Left hindlimb (tissue), 1 donor: ENCODE data around the gene MYEOV.
A peak's percentile ranks its signal among the peaks of the same experiment; 100 is the strongest.

Source experiments
- DNase-seq: peaks from one replicate; pipeline ENCODE4 v3.0.0-alpha.2; 2018

The MYEOV gene

DNA sequence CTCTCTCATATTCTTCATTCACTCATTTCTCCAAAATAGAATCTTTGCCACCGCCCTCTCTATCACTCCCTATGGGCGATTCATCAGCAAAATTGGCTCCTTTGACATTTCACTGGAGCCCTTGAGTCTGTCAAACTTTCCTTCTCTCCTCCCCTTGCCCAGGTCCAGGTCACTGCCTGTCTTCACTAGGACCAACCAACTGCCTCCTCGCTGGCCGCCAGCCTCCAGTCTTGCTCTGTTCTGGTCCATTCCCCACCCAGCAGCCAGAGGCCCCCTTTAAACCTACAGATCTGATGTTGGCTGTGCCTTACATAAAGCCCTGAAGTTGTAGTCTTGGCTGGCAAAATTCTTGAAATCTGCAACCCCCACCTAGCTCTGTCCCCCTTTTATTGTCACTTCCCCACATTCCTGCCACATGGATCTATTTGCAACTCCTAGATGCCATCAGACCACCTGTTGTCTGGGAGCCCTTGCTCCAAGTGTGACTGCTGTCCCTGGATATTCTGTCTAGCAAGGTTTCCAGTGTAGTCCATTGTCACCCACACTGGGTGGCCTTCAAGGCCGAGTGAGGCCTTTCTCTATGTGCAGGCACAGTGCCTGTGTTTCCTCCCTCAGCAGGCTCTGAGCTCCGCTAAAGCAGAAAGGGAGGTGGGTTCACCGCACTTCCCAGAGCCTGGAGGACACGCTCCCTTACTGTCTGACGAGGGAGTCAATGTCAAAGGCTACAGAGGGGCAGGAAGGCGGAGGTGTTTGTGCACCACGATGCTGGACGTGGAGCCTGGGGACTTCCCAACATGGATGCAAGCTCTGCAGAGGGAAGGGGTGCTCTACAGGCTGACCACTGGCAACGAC, 25.5 kb downstream of the MYEOV start:
- peak; percentile 18 for DNase-seq

GRCh38 chr11:69320326-69320725, 26.4 kb downstream of the MYEOV start:
- peak; percentile 1 for DNase-seq

DNA sequence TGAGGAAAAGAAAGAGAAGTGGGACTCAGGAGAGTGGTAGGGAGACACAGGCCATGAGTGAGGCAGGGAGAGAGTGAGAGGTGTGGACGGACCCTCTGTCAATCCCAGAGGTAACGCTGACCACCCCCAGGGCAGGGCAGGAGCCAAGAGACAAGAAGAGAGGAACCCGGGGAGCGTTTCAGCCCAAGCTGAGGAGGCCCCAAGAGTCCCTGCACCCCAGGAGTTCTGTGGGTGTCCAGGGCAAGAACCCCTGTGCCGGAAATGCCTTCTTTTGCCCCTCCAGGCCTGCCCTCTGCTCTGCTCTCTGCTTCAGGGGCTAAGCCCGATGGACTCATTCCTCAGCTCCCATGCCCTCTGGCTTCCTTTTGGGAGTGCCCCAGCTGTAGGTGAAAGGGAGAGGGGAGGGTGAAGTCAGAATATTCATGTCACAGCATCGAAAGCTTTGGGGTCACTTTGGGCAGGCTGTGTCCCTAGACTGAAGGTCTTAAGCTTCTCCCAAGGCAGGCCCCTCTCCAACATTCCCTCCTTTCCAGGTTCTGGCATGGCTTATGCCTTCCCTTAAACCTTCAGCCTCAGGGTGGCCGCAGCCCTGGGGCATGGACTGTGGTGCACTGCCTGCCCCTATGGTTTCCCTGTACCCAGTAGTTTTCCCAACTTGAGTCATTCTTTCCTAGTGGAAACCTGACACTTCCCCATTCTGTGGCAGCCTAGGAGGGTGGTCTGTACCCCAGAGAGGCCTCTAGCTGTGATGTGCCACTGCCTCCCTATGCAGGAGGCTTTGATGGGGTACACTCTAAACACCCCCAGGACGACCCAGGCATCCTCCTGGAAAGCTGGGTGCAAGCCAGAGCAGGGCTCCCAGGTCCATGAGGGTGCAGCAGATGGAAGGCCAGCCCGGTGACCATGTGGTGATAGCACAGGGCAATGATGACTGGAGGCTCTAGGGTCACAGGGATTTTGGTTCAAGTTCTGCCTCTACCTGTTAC, 27.1 kb downstream of the MYEOV start:
- DNase-seq = peak; percentile 29

DNA sequence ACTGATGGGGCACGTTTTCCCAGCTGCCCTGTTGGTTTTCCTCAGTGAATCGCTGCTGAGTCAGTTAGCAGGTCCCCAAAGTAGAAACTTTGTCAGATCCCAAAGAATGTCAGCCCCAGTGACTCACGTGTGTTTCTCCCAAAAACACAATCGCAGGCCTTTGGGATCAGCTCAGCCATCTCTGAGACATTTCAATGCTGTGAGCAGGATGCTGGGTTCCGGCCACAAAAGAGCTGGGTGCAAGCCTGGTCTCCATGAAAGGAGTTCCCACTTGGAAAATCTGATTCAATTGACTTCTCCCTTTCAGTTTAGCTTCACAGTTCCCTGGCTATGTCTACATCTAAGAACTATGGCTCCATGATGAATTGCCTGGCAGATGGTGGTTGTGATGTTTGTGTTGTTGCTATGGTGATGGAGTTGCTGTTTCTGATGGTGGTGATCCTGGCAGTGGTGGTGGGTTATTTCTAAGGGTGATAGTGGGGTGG, 28.0 kb downstream of the MYEOV start:
- no peak for DNase-seq

DNA sequence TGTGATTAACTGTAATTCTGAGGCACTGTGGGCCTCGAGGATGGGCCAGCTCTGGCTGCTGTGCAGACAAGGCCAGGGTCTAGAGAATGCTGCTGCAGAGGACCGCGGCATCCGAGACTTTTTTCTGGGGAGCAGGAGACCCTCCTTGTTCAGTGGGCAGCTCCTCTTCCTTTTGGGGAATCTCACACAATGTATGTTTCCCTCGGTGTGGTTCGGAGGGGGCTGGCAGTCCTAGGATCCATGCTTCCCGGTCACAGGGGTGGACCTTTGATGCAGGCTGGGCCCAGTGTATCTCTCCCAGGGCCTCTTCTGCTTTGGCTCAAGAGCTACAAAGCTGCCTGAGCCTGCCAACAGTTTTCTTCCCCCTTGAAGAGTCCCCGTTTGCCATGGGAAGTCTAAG, 31.5 kb downstream of the MYEOV start:
- no peak for DNase-seq

GRCh38 chr11:69326622-69327219, 32.8 kb downstream of the MYEOV start:
- DNase-seq = no peak

- no peak for DNase-seq
Observed at GRCh38 chr11:69327741-69328191, 33.8 kb downstream of the MYEOV start.

- DNase-seq = no peak
Observed at GRCh38 chr11:69328231-69328630, 34.3 kb downstream of the MYEOV start.

DNA sequence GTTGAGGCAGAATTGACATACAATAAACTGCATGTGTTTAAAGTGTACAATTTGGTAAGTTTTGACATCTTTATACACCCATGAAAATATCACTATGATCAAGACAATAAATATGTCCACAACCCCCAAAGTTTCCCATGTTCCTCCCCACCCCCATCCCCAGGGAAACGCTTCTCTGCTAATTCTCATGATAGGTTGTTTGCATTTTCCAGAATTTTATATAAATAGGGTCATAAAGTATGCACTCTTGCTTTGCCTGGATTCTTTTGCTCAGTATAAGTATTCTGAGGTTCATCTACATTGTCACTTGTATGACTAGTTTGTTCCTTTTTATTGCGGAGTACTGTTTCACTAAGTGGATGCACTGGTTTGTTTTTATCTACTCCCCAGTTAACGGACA, 35.6 kb downstream of the MYEOV start:
- no peak for DNase-seq

DNA sequence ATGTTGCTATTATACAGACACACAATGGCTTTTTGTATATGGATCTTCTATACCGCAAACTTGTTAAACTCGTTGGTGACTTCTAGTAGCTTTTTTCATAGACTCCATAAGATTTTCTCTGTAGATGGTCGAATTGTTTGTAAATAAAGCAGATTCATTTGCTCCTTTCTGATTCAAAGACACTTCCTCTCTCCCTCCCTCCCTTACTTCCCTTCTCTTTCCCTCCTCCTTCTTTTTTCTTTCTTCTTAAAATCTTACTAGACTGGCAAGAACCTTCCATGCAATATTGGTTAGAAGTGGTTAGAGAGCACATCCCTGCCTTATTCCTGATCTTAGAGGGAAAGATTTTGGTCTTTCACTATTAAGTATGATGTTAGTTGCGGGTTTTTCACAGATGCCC, 36.4 kb downstream of the MYEOV start:
- DNase-seq = no peak

GRCh38 chr11:69333149-69333710, 39.3 kb downstream of the MYEOV start:
- no peak for DNase-seq

DNA sequence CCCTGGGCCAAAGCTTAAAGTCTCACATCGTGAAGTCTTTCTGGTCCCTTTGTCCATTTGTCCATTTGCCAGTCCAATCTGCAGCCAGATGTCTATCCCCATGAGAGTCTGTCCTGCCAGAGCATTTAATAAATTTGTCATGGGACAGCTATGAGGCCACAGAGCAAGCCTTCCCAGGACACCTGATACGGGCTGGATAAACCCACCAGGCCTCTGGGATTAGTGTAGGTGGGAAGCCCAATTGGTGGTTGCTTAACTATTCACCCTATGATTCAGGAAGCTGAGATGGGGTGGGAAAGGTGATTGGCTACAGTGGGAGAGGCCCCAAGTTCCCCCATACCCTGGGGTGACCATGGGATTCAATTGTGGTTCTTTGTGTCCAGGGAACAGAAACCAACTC, 39.9 kb downstream of the MYEOV start:
- no peak for DNase-seq

DNA sequence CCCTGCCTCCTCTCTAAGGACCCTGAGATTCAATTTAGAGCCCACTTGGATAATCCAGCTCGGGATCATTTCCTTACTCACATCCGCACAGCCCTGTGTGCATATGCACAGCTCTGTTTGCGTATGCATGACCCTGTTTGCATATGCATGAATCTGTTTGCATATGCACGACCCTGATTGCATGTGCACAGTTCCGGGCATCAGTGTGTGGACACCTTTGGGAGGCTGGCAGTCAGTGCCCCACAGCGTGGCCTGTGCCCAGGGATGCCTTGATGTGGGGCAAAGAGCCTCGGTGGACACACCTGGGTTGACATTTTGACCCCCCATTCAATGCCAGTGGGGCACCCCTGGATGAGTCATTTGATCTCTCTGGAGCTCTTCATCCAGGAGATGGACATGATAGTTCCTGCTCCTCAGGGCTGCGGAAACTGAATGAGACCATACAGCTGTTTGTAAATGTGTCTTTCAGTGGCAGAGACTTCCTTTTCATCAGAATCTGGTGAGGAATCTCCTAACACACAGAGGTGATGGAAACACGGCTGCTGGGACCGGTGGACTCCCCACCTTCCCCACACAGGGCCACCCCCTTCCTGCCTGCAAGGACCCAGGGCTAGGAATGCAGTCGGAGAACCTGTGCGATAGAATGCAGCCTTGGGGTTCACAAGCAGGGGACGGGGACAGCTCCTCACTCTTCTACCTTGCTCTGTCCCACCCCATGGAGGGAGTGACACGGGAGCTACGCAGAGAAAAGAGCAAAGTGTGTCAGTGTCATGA, 41.2 kb downstream of the MYEOV start:
- DNase-seq = no peak

GRCh38 chr11:69335781-69336405, 41.9 kb downstream of the MYEOV start:
- no peak for DNase-seq

DNA sequence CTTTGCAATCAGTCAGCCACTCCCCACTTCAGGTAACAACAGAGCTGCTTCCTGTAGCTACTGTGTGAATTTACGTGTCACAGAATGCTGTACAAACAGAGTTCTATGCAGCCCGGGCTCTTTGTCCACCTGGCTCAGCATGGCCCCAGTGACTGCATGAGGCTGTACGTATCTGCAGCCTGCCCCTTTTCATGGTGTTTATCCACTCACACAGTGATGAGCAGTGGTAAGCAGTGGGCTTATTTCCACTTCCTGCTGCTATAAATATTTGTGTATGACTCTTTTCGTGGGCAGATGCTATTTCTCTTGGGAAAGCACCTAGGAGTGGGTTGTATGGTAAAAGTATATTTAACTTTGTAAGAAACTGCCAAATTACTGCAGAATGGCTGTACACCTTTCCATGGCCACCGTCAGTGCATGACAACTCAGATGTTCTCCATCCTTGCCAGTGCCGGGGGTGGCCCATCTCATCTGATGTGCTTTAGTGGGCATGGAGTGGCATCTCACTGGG, 43.3 kb downstream of the MYEOV start:
- no peak for DNase-seq

GRCh38 chr11:69339041-69339733, 45.2 kb downstream of the MYEOV start:
- DNase-seq = no peak

GRCh38 chr11:69339983-69340565, 46.1 kb downstream of the MYEOV start:
- DNase-seq = no peak

GRCh38 chr11:69342588-69343330, 48.8 kb downstream of the MYEOV start:
- no peak for DNase-seq
